ENCODE results near the gene GRK5. TPM values are rescaled to one million over a fixed set of nuclear protein-coding genes. Genes with fewer than 3 reads are reported as not detected.
A peak's percentile ranks its signal among the peaks of the same experiment; 100 is the strongest.

GRK5 gene
- total RNA-seq, 1 experiment from 2014 or later, result 58.2 TPM

DNA sequence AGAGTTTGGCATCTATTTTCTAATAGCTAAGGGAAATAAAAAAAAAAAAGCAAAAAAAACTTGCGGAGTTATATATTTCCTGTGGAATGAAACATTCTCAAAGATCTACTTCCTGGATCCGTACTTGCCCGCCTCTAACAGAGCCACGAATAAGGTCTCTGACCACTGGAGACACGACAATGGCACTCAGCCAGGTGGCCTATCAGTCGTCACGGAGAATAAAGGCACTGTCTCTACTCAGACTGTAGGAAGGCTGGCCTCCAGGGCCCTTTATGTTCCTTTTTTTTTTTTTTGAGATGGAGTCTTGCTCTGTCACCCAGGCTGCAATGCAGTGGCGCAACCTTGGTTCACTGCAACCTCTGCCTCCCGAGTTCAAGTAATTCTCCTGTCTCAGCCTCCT lies 276.5 kb downstream of the GRK5 start:
- no peak for DNase-seq (ENCODE audit: low spot score)

DNA sequence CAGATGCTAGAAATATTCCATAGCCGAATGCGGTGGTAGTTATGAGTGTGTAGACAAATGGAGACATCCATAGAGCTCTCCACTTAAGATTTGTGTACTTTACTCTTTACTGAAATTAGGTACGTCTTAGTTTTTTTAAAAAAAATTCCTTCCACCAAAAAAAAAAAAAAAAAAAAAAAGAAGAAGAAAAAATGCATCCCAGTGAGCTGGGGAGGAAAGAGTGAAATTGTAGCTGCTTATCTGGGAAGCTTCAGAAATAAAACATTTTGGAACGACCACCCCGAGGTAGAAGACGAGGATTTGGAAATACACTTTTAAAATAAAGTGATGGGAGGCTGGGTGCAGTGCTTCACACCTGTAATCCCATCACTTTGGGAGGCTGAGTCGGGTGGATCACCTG lies 281.3 kb downstream of the GRK5 start:
- ChIA-PET CTCF (interaction anchor here (0.7 to 2.3 kb wide), 3 partner anchors 158 to 289 kb away, joined by 4 to 29 read pairs (median 13); partner anchors contain the start of gene GRK5), POLR2A (ENCODE audit: low non-redundant PET) (no interaction called here)
- no peak for TF ChIP-seq EZH2 (IDR thresholded peaks at IDR 0.05; ENCODE audit: borderline replicate concordance, low read depth, low read length, poor library complexity, severe bottlenecking)
- TF ChIP-seq, protein P1, sequence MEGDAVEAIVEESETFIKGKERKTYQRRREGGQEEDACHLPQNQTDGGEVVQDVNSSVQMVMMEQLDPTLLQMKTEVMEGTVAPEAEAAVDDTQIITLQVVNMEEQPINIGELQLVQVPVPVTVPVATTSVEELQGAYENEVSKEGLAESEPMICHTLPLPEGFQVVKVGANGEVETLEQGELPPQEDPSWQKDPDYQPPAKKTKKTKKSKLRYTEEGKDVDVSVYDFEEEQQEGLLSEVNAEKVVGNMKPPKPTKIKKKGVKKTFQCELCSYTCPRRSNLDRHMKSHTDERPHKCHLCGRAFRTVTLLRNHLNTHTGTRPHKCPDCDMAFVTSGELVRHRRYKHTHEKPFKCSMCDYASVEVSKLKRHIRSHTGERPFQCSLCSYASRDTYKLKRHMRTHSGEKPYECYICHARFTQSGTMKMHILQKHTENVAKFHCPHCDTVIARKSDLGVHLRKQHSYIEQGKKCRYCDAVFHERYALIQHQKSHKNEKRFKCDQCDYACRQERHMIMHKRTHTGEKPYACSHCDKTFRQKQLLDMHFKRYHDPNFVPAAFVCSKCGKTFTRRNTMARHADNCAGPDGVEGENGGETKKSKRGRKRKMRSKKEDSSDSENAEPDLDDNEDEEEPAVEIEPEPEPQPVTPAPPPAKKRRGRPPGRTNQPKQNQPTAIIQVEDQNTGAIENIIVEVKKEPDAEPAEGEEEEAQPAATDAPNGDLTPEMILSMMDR (conservative IDR thresholded peaks at IDR 0.05; ENCODE audit: low read depth, low read length), result no peak
- H3K27ac ChIP-seq (ENCODE audit: low read depth, low read length, poor library complexity, severe bottlenecking), result no peak overlapping the region
- peaks cover 6% of the 10 kb centered on the region for H3K4me1 ChIP-seq (ENCODE audit: insufficient read depth, low read length, poor library complexity, severe bottlenecking)
- H3K9me3 ChIP-seq (ENCODE audit: low read depth, low read length, poor library complexity, severe bottlenecking), result no peaks in the 10 kb centered on the region
- intact Hi-C loops (cut with micrococcal nuclease; ENCODE audit: unreplicated experiment), result loop anchor here (1.0 kb wide), 1 partner anchor 289 kb away; no protein-coding TSS in a partner anchor
- no peak overlapping the region for H3K4me3 ChIP-seq (ENCODE audit: low read depth, low read length, poor library complexity, severe bottlenecking)
- DNase-seq (ENCODE audit: low spot score), result no peak
- no peaks in the 10 kb centered on the region for H3K27me3 ChIP-seq (replicated peaks; ENCODE audit: insufficient read depth, low read depth, low read length, poor library complexity)
- BruUV-seq (replicated peaks), result no TSS peak
- H3K36me3 ChIP-seq (ENCODE audit: insufficient read depth, low read length, poor library complexity, severe bottlenecking), result no peaks in the 10 kb centered on the region

More for the DNA sequence above, 276.5 kb downstream of the GRK5 start:
- BruUV-seq (replicated peaks), result no TSS peak
- peaks cover 13% of the 10 kb centered on the region for H3K4me1 ChIP-seq (ENCODE audit: insufficient read depth, low read length, poor library complexity, severe bottlenecking)
- H3K36me3 ChIP-seq (ENCODE audit: insufficient read depth, low read length, poor library complexity, severe bottlenecking), result no peaks in the 10 kb centered on the region
- intact Hi-C loops (cut with micrococcal nuclease; ENCODE audit: unreplicated experiment), result no loop called here
- H3K9me3 ChIP-seq (ENCODE audit: low read depth, low read length, poor library complexity, severe bottlenecking), result no peaks in the 10 kb centered on the region
- no peaks in the 10 kb centered on the region for H3K27me3 ChIP-seq (replicated peaks; ENCODE audit: insufficient read depth, low read depth, low read length, poor library complexity)
- ChIA-PET POLR2A (ENCODE audit: low non-redundant PET) (no interaction called here), CTCF (no interaction called here)
- no peak overlapping the region for H3K4me3 ChIP-seq (ENCODE audit: low read depth, low read length, poor library complexity, severe bottlenecking)
- TF ChIP-seq EZH2 (IDR thresholded peaks at IDR 0.05; ENCODE audit: borderline replicate concordance, low read depth, low read length, poor library complexity, severe bottlenecking), result no peak
- TF ChIP-seq, protein P1 (conservative IDR thresholded peaks at IDR 0.05; ENCODE audit: low read depth, low read length), result no peak
- H3K27ac ChIP-seq (ENCODE audit: low read depth, low read length, poor library complexity, severe bottlenecking), result no peak overlapping the region

DNA sequence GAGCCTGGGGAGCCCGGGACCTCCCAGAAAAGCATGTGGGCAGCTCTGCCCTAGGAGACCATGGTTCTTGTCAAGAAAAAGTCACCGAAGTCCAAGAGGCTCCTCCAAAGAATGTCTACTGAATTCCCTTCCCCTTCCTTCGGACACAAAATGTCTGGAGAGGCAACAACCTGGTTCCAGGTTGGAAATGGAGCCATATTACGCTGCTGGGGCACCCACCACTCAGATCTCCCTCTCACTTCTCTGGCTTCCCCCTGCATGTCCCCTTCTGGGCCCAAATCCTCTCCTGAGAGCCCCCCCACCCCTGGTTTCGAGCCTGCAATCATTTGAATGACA lies 282.6 kb downstream of the GRK5 start:
- no peak for DNase-seq (ENCODE audit: low spot score)
- Histone ChIP-seq H3K27ac (ENCODE audit: low read depth, low read length, poor library complexity, severe bottlenecking) (no peak overlapping the region), H3K4me3 (ENCODE audit: low read depth, low read length, poor library complexity, severe bottlenecking) (no peak overlapping the region), H3K36me3 (ENCODE audit: insufficient read depth, low read length, poor library complexity, severe bottlenecking) (no peaks in the 10 kb centered on the region), H3K27me3 (replicated peaks; ENCODE audit: insufficient read depth, low read depth, low read length, poor library complexity) (no peaks in the 10 kb centered on the region), H3K4me1 (ENCODE audit: insufficient read depth, low read length, poor library complexity, severe bottlenecking) (peaks cover 6% of the 10 kb centered on the region), H3K9me3 (ENCODE audit: low read depth, low read length, poor library complexity, severe bottlenecking) (no peaks in the 10 kb centered on the region)
- ChIA-PET POLR2A (ENCODE audit: low non-redundant PET) (interaction anchor here (0.7 kb wide), 1 partner anchor 35 kb away, joined by 4 read pairs; no protein-coding TSS in a partner anchor), CTCF (interaction anchor here (0.6 to 2.3 kb wide), 5 partner anchors 9 to 294 kb away, joined by 4 to 29 read pairs (median 7); partner anchors contain the start of gene GRK5)
- intact Hi-C loops (cut with micrococcal nuclease; ENCODE audit: unreplicated experiment), result loop anchor here (1.0 kb wide), 1 partner anchor 291 kb away; no protein-coding TSS in a partner anchor
- TF ChIP-seq EZH2 (IDR thresholded peaks at IDR 0.05; ENCODE audit: borderline replicate concordance, low read depth, low read length, poor library complexity, severe bottlenecking), result no peak
- TF ChIP-seq, protein P1 (conservative IDR thresholded peaks at IDR 0.05; ENCODE audit: low read depth, low read length), result peak; percentile 16; the same call in 1 of the 2 replicates
- BruUV-seq (replicated peaks), result no TSS peak
